Endothelial cell of umbilical vein (primary cell): ENCODE results near the gene SGCD.

ENCODE experiments used
- EZH2 ChIP-seq: IDR thresholded peaks from 2 replicates; pipeline ENCODE4 v1.6.1; 2012; ENCODE audit warnings: borderline replicate concordance, low read depth, mild to moderate bottlenecking, moderate library complexity, low read length, inconsistent platforms; ENCODE audit not compliant: severe bottlenecking
- JUN ChIP-seq: IDR thresholded peaks from 2 replicates; pipeline ENCODE4 v1.6.1; 2011; ENCODE audit warnings: borderline replicate concordance, low read depth; ENCODE audit not compliant: insufficient read length, insufficient read depth
- POLR2A ChIP-seq: IDR thresholded peaks from 2 replicates; pipeline ENCODE4 v1.6.1; 2012; ENCODE audit warnings: low read depth, mild to moderate bottlenecking, control low read depth, low read length
- POLR2AphosphoS5 ChIP-seq: IDR thresholded peaks from 2 replicates; pipeline ENCODE4 v1.6.1; 2012; ENCODE audit warnings: low read depth, mild to moderate bottlenecking, control low read depth, low read length, moderate library complexity; ENCODE audit not compliant: insufficient read depth
- TF ChIP-seq, protein P1 (sequence below), 2 donors: IDR thresholded peaks; 1 replicate in 1 of 2; 2 replicates in 1 of 2; pipeline ENCODE4 v1.5.1; 2011; ENCODE audit warnings: low read length in 2 of 2, mild to moderate bottlenecking in 2 of 2, moderate library complexity in 2 of 2, control low read depth in 1 of 2, inconsistent platforms in 1 of 2, low read depth in 1 of 2; ENCODE audit not compliant: insufficient read depth in 1 of 2; ENCODE audit errors: extremely low read depth in 1 of 2
- TF ChIP-seq, protein P2 (sequence below): IDR thresholded peaks from 2 replicates; pipeline ENCODE4 v1.6.1; 2011; ENCODE audit not compliant: insufficient read depth, insufficient read length

DNA sequence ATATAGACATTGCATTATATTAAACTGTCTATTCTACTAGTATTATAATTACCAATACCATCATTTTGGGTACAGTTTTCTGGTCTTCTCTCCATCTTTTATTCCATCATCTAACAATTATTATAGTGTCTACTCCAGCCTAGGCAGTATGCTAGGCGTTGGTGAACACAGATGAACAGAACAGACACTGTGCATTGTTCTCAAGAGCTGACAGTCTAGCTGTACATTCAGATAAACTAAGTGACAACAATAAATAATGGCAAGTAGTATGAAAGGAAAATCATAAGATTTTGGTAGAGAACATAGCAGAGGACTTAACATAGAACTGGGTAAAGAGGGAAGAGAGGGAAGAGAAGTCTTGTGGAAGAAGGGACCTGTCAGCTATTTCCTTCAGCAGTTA lies 12.5 kb upstream of the SGCD start:
- TF ChIP-seq, protein P1, sequence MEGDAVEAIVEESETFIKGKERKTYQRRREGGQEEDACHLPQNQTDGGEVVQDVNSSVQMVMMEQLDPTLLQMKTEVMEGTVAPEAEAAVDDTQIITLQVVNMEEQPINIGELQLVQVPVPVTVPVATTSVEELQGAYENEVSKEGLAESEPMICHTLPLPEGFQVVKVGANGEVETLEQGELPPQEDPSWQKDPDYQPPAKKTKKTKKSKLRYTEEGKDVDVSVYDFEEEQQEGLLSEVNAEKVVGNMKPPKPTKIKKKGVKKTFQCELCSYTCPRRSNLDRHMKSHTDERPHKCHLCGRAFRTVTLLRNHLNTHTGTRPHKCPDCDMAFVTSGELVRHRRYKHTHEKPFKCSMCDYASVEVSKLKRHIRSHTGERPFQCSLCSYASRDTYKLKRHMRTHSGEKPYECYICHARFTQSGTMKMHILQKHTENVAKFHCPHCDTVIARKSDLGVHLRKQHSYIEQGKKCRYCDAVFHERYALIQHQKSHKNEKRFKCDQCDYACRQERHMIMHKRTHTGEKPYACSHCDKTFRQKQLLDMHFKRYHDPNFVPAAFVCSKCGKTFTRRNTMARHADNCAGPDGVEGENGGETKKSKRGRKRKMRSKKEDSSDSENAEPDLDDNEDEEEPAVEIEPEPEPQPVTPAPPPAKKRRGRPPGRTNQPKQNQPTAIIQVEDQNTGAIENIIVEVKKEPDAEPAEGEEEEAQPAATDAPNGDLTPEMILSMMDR (IDR thresholded peaks at IDR 0.05; ENCODE audit: extremely low read depth in 1 of 2, insufficient read depth in 1 of 2, low read depth in 1 of 2, low read length in 2 of 2), result no peak
- TF ChIP-seq, protein P2, sequence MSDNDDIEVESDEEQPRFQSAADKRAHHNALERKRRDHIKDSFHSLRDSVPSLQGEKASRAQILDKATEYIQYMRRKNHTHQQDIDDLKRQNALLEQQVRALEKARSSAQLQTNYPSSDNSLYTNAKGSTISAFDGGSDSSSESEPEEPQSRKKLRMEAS, result no peak
- TF ChIP-seq EZH2, result no peak
- no peak for TF ChIP-seq JUN
- TF ChIP-seq POLR2A, result no peak
- TF ChIP-seq POLR2AphosphoS5, result no peak
